OCI-LY7 (cell line): Measurements from ENCODE around the gene SGMS1. TPM values are rescaled to one million over a fixed set of nuclear protein-coding genes. Genes with fewer than 3 reads are reported as not detected.

Experiments
- BruUV-seq: library from RNA; stranded (reverse); fragments of 400-500 nt; replicated peaks from 2 replicates; lab custom pipeline; 2021; lab: Mats Ljungman, UMichigan
- CTCF ChIA-PET: fragments of 300-600 bp; sonication (Branson Sonifier 250); formaldehyde crosslinking; loops from one replicate; lab custom pipeline; 2022; ENCODE audit warnings: antibody characterized with exemption; ENCODE audit not compliant: unreplicated experiment; lab: Charles Lee
- POLR2A ChIA-PET: fragments of 300-600 bp; sonication (Branson Sonifier 250); formaldehyde crosslinking; loops from one replicate; lab custom pipeline; 2022; ENCODE audit warnings: antibody characterized with exemption; lab: Charles Lee
- DNase-seq: peaks from one replicate; pipeline ENCODE4 v3.0.0-alpha.2; 2015; ENCODE audit warnings: low spot score
- H2AFZ ChIP-seq: fragments of 200-600 bp; sonication (generic), shearing (Covaris generic); 2 replicates; pipeline ENCODE4 v1.6.1; 2014; ENCODE audit warnings: mild to moderate bottlenecking, antibody characterized with exemption, low read length, moderate library complexity
- H3K27ac ChIP-seq: fragments of 200-600 bp; sonication (generic); 2 replicates; pipeline ENCODE4 v1.5.1; 2014; ENCODE audit warnings: mixed run types, low read depth, mild to moderate bottlenecking, moderate library complexity, low read length, inconsistent platforms; ENCODE audit not compliant: poor library complexity, severe bottlenecking
- H3K36me3 ChIP-seq: fragments of 200-600 bp; sonication (generic); 2 replicates; pipeline ENCODE4 v1.6.1; 2014; ENCODE audit warnings: mild to moderate bottlenecking, antibody characterized with exemption, low read length, moderate library complexity, mixed read lengths; ENCODE audit not compliant: insufficient read depth
- H3K4me1 ChIP-seq: fragments of 200-600 bp; sonication (generic); 2 replicates; pipeline ENCODE4 v1.5.1; 2014; ENCODE audit warnings: mild to moderate bottlenecking, low read length; ENCODE audit not compliant: insufficient read depth, poor library complexity, severe bottlenecking
- H3K4me2 ChIP-seq: fragments of 200-600 bp; sonication (generic); 2 replicates; pipeline ENCODE4 v1.6.1; 2014; ENCODE audit warnings: mild to moderate bottlenecking, low read length
- H3K4me3 ChIP-seq: fragments of 200-600 bp; sonication (generic); 2 replicates; pipeline ENCODE4 v1.5.1; 2014; ENCODE audit warnings: mild to moderate bottlenecking, low read depth, low read length; ENCODE audit not compliant: poor library complexity, severe bottlenecking
- H3K79me2 ChIP-seq: fragments of 200-600 bp; sonication (generic); 2 replicates; pipeline ENCODE4 v1.6.1; 2016; ENCODE audit warnings: low read depth, mild to moderate bottlenecking, low read length, moderate library complexity, mixed read lengths; ENCODE audit not compliant: insufficient read depth
- H3K9me2 ChIP-seq: fragments of 200-600 bp; sonication (generic); 2 replicates; pipeline ENCODE4 v1.6.1; 2016; ENCODE audit warnings: mild to moderate bottlenecking, low read length, mixed read lengths; ENCODE audit not compliant: insufficient read depth
- H3K9me3 ChIP-seq: fragments of 200-600 bp; sonication (generic); 2 replicates; pipeline ENCODE4 v1.6.1; 2014; ENCODE audit warnings: mild to moderate bottlenecking, mixed run types, low read length, mixed read lengths
- H4K20me1 ChIP-seq: fragments of 200-600 bp; sonication (generic); 2 replicates; pipeline ENCODE4 v1.6.1; 2014; ENCODE audit warnings: mild to moderate bottlenecking, antibody characterized with exemption, low read length, moderate library complexity, mixed read lengths; ENCODE audit not compliant: insufficient read depth
- EZH2phosphoT487 ChIP-seq: fragments of 200-600 bp; sonication (generic); IDR thresholded peaks from 2 replicates; pipeline ENCODE4 v1.6.1; 2018; ENCODE audit warnings: low read depth, borderline replicate concordance, mild to moderate bottlenecking, mixed run types, antibody characterized with exemption, low read length, moderate library complexity, mixed read lengths
- intact Hi-C: fragments of 100-400 bp; cut with micrococcal nuclease; formaldehyde crosslinking; loops from one replicate; pipeline ENCODE4 v1.10.0; 2022; ENCODE audit not compliant: unreplicated experiment
- total RNA-seq, 2 experiments: library from RNA; depleted of rRNA in 1 of 2; stranded (reverse); fragments of >200 nt in 1 of 2; shearing (Covaris generic) in 1 of 2; gene quantifications; 2 replicates each; pipeline ENCODE4 v1.2.3, GENCODE V29; 2014 to 2022
- TF ChIP-seq, protein P1 (sequence below): fragments of 200-600 bp; sonication (generic); conservative IDR thresholded peaks from 2 replicates; pipeline ENCODE4 v1.5.1; 2014; ENCODE audit warnings: mild to moderate bottlenecking, antibody characterized with exemption, low read length, moderate library complexity, mixed read lengths

SGMS1 gene
- total RNA-seq, 2 experiments from 2014 or later = 45.4 to 57.5 TPM

DNA sequence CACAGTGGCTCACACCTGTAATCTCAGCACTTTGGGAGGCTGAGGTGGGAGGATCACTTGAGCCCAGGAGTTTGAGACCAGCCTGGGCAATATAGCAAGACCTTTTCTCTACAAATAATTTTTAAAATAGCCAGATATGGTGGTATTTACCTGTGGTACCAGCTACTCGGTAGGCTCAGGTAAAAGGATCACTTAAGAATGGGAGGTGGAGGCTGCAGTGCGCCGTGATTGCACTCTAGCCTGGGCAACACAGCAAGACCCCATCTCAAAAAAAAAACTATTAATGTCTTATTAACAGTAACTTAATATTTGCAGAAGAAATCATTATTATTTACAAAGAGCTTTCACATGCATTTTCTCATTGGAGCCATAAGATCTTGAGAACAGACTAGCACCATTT lies 103.6 kb downstream of the SGMS1 start:
- H3K79me2 ChIP-seq = no peaks in the 10 kb centered on the region
- CTCF ChIA-PET = no interaction called here
- H3K27ac ChIP-seq = no peak overlapping the region
- no peak overlapping the region for H2AFZ ChIP-seq
- H3K4me3 ChIP-seq = no peak overlapping the region
- H3K9me3 ChIP-seq = no peaks in the 10 kb centered on the region
- TF ChIP-seq EZH2phosphoT487 = no peak
- TF ChIP-seq, protein P1, sequence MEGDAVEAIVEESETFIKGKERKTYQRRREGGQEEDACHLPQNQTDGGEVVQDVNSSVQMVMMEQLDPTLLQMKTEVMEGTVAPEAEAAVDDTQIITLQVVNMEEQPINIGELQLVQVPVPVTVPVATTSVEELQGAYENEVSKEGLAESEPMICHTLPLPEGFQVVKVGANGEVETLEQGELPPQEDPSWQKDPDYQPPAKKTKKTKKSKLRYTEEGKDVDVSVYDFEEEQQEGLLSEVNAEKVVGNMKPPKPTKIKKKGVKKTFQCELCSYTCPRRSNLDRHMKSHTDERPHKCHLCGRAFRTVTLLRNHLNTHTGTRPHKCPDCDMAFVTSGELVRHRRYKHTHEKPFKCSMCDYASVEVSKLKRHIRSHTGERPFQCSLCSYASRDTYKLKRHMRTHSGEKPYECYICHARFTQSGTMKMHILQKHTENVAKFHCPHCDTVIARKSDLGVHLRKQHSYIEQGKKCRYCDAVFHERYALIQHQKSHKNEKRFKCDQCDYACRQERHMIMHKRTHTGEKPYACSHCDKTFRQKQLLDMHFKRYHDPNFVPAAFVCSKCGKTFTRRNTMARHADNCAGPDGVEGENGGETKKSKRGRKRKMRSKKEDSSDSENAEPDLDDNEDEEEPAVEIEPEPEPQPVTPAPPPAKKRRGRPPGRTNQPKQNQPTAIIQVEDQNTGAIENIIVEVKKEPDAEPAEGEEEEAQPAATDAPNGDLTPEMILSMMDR = no peak
- intact Hi-C loops = no loop called here
- POLR2A ChIA-PET = interaction anchor here (0.8 to 1.2 kb wide), 2 partner anchors 11 to 16 kb away, joined by 3 to 4 read pairs; no protein-coding TSS in a partner anchor
- DNase-seq = no peak
- H3K4me2 ChIP-seq = no peak overlapping the region
- no peaks in the 10 kb centered on the region for H3K9me2 ChIP-seq
- no peaks in the 10 kb centered on the region for H3K36me3 ChIP-seq
- H3K4me1 ChIP-seq = no peaks in the 10 kb centered on the region
- H4K20me1 ChIP-seq = no peaks in the 10 kb centered on the region
- no TSS peak for BruUV-seq

DNA sequence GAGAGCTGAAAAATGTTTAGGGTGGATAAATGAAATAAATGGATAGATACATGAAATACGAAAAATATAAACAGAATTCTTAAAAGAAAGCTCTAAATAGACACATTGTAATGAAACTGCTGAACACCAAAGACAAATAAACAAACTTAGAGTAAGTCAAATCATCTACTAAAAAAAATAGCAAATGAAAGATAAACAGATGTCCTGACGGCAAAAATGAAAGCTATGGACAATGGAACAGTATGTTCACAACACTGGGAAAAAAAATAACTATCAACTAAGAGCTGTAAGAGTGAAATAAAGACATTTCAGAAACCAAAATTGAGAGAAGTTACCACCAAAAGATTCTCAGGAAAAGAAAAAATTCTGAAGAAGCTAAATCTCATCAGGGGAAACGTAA lies 106.1 kb downstream of the SGMS1 start:
- TF ChIP-seq EZH2phosphoT487 = no peak
- TF ChIP-seq, protein P1 = no peak
- H3K9me3 ChIP-seq = no peaks in the 10 kb centered on the region
- no peaks in the 10 kb centered on the region for H4K20me1 ChIP-seq
- no peaks in the 10 kb centered on the region for H3K9me2 ChIP-seq
- H3K36me3 ChIP-seq = no peaks in the 10 kb centered on the region
- no TSS peak for BruUV-seq
- no peak overlapping the region for H3K4me3 ChIP-seq
- intact Hi-C loops = no loop called here
- ChIA-PET CTCF (no interaction called here), POLR2A (interaction anchor here (0.9 kb wide), 1 partner anchor 8 kb away, joined by 3 read pairs; no protein-coding TSS in a partner anchor)
- no peak for DNase-seq
- no peaks in the 10 kb centered on the region for H3K79me2 ChIP-seq
- peaks cover 5% of the 10 kb centered on the region for H3K4me1 ChIP-seq
- H3K27ac ChIP-seq = no peak overlapping the region
- H2AFZ ChIP-seq = no peak overlapping the region
- no peak overlapping the region for H3K4me2 ChIP-seq

DNA sequence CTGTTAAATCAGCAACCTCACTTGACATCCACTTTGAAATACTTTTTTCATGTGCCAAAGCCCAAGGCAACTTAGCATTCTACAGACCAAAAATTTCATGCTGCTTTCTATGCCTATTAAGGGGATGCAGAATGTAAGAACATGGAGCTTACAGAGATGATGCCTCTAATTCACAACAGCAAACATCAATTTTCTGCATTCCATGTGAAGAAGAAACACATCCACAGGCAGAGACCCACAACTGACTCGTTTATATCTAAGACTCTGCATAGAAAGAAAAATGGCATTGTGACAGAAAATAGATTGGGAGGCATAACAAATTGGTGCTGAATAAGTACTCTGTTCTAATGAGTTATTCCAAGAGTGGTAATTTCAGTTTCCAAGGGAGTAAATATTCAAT lies 107.6 kb downstream of the SGMS1 start:
- H2AFZ ChIP-seq = no peak overlapping the region
- peaks cover 5% of the 10 kb centered on the region for H3K4me1 ChIP-seq
- H3K36me3 ChIP-seq = no peaks in the 10 kb centered on the region
- ChIA-PET CTCF (no interaction called here), POLR2A (interaction anchor here (0.6 to 1.1 kb wide), 3 partner anchors 10 to 110 kb away, joined by 3 read pairs; no protein-coding TSS in a partner anchor)
- DNase-seq = no peak
- H3K9me2 ChIP-seq = no peaks in the 10 kb centered on the region
- no peaks in the 10 kb centered on the region for H3K79me2 ChIP-seq
- intact Hi-C loops = no loop called here
- H3K4me3 ChIP-seq = no peak overlapping the region
- TF ChIP-seq EZH2phosphoT487 = no peak
- TF ChIP-seq, protein P1 = no peak
- no peak overlapping the region for H3K27ac ChIP-seq
- H3K4me2 ChIP-seq = no peak overlapping the region
- no peaks in the 10 kb centered on the region for H3K9me3 ChIP-seq
- no peaks in the 10 kb centered on the region for H4K20me1 ChIP-seq
- BruUV-seq = no TSS peak
